A549 (cell line): ENCODE data around the gene ADSS1.

Experiments
- CTCF ChIP-seq: fragments of >200 bp; sonication (Bioruptor Twin); formaldehyde crosslinking; IDR thresholded peaks from 3 replicates; pipeline ENCODE4 v1.5.1; 2016
- EHMT2 ChIP-seq: fragments of 200-600 bp; sonication (generic); IDR thresholded peaks from 2 replicates; pipeline ENCODE4 v1.6.1; 2016; ENCODE audit warnings: antibody characterized with exemption, low read depth, mild to moderate bottlenecking, moderate library complexity
- MYC ChIP-seq: IDR thresholded peaks from 2 replicates; pipeline ENCODE4 v1.6.1; 2012; ENCODE audit warnings: mild to moderate bottlenecking, inconsistent platforms, low read length, improper control_type of control experiment, borderline replicate concordance
- USF2 ChIP-seq: fragments of 450-650 bp; IDR thresholded peaks from 2 replicates; pipeline ENCODE4 v1.6.1; 2014; ENCODE audit warnings: antibody characterized with exemption

DNA sequence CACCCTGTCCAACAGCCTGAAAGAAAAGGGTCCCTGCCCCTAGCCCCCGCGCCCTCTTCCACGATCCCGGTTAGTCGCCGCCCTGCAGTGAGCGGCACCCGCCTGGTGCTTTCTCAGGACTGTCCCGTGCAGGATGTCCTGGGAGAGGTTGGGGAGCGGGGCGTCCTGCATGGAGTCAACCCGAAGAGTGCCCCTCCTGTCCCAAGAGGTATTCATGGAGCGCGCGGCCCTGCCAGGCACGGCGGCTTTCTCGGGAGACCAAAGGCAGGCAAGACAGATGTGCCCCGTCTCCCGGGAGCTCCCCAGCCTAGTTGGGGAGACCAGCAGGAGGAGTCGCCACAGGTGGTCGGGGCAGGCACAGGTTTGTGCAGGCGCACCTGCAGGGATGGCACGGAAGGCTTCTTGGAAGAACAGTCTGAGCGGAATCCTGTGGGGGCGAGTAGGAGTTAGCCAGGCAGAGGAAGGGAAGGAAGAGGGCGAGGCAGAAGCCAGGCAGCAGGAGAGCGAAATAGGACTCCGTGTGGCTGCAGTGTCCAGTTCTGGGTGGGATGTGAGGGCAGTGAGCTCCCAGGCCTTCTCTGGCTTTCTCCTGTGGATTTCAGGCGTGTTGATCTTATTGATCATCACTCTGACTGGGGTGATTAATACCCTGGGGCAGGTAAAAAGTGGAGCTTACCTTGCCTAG lies 29.6 kb downstream of the ADSS1 start:
- TF ChIP-seq MYC = no peak
- no peak for TF ChIP-seq CTCF
- TF ChIP-seq USF2 = no peak
- no peak for TF ChIP-seq EHMT2
